TTC549 (cell line): ENCODE results near the gene TSACC.

ENCODE experiments used
- FAIRE-seq: peaks from 2 replicates; lab custom pipeline; 2012; peaks lifted over from hg19 to GRCh38; lab: Jason Lieb, UNC

The TSACC gene

DNA sequence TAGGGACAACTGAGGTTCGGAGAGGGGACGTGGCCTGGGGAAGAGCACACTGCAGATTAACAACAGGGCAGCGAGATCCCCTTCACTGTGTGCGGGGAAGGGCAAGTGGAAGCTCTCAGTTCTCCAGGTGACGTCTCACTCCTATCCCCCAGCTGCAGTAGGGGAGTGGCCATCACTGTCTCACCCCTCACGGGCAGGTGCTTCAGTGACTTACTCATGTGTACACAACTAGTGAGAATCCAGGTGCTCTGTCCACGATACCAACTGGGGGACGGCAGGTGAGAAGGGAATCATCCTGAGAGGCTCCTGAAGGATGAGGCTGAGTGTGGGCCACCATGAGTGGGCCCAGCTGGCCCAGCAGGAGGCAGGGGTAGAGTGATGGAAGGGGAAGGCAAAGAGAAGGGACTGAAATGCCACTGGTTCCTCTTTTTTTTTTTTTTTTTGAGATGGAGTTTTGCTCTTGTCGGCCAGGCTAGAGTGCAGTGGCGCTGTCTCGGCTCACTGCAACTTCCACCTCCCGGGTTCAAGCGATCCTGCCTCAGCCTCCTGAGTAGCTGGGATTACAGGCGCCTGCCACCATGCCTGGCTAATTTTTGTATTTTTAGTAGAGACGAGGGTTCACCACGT, 56.6 kb downstream of the TSACC start:
- FAIRE-seq: no peak
